HAP-1 (cell line): Measurements from ENCODE around the gene BLOC1S4.
"Not testable (repeated sequence)": the region's sequence is repeated elsewhere in the genome, so short reads cannot be mapped to it uniquely, and the experiment has no call there.

ENCODE experiments used
- DNase-seq, 2 experiments: peaks; one replicate each; pipeline ENCODE4 v3.0.0-alpha.2; 2016 to 2020; ENCODE audit warnings: low spot score in 2 of 2
- H3K27me3 ChIP-seq: fragments of 250-450 bp; sonication (Bioruptor Pico); 2 replicates; pipeline ENCODE4 v1.5.1; 2020; ENCODE audit warnings: low read depth, mild to moderate bottlenecking, moderate library complexity
- H3K36me3 ChIP-seq: fragments of 250-450 bp; sonication (Bioruptor Pico); replicated peaks from 2 replicates; pipeline ENCODE4 v1.5.1; 2020; ENCODE audit warnings: mild to moderate bottlenecking
- H3K4me1 ChIP-seq: fragments of 250-450 bp; sonication (Bioruptor Pico); 2 replicates; pipeline ENCODE4 v1.5.1; 2020; ENCODE audit warnings: mild to moderate bottlenecking
- H3K4me3 ChIP-seq: fragments of 250-450 bp; sonication (Bioruptor Pico); 2 replicates; pipeline ENCODE4 v1.5.1; 2020; ENCODE audit warnings: mild to moderate bottlenecking, moderate library complexity
- H3K9me3 ChIP-seq: fragments of 250-450 bp; sonication (Bioruptor Pico); 2 replicates; pipeline ENCODE4 v1.5.1; 2020; ENCODE audit warnings: mild to moderate bottlenecking, moderate library complexity
- in situ Hi-C: fragments of 300-500 bp; cut with MboI; formaldehyde crosslinking; loops from 3 replicates; pipeline ENCODE4 v1.14.3; 2020; ENCODE audit warnings: low sequenced_read_pairs, inconsistent platforms, mixed read lengths

BLOC1S4 gene

GRCh38 chr4:6748286-6748685 is 32.3 kb downstream of the BLOC1S4 start:
- no peak overlapping the region for H3K4me3 ChIP-seq

DNA sequence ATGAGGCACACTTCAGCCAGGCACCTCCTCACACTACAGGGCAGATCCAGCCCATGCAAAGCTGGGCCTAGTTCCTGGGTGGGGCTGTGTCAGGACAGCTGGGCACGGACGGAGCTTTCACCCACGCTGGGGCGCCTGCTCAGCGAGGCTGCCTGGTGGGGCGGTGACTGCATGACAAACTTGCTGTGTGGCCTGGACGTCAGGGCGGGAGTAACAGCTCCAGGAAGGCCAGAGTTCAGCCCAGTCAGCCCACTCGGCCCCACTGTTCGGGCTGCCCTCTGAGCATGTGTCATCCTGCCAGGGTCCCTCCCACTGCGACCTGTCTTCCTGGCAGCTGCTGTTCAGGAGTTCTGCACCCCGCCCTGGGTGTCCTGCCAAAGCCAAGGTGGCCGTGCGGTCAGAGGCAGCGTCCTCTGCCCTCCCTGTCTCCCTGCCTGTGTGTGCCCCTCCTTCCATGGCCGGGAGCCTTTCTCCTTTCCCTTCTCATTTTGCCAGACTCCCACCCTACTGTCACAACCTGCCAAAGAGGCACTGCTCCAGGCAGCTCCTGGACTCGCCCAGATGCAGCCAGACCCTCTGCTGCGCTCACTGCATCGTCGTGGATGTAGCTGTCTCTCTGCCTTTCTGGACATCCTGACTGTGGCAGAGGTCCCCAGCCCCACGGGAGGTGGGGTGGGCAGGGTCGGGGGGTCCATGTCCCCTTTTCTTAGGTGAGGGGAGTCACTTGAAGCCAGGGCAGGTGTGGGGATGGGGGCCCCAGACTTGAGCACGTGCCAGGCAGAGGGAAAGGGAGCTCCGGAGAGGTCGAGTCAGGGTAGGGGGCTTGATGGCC is 33.6 kb downstream of the BLOC1S4 start:
- H3K4me3 ChIP-seq, result no peak overlapping the region
- in situ Hi-C loops, result no loop called here
- DNase-seq, result no peak

More at GRCh38 chr4:6748286-6748685, 32.3 kb downstream of the BLOC1S4 start:
- Histone ChIP-seq H3K27me3 (no peaks in the 10 kb centered on the region), H3K36me3 (no peaks in the 10 kb centered on the region), H3K9me3 (no peaks in the 10 kb centered on the region), H3K4me1 (no peaks in the 10 kb centered on the region)
- in situ Hi-C loops, result no loop called here
- DNase-seq, result no peak

DNA sequence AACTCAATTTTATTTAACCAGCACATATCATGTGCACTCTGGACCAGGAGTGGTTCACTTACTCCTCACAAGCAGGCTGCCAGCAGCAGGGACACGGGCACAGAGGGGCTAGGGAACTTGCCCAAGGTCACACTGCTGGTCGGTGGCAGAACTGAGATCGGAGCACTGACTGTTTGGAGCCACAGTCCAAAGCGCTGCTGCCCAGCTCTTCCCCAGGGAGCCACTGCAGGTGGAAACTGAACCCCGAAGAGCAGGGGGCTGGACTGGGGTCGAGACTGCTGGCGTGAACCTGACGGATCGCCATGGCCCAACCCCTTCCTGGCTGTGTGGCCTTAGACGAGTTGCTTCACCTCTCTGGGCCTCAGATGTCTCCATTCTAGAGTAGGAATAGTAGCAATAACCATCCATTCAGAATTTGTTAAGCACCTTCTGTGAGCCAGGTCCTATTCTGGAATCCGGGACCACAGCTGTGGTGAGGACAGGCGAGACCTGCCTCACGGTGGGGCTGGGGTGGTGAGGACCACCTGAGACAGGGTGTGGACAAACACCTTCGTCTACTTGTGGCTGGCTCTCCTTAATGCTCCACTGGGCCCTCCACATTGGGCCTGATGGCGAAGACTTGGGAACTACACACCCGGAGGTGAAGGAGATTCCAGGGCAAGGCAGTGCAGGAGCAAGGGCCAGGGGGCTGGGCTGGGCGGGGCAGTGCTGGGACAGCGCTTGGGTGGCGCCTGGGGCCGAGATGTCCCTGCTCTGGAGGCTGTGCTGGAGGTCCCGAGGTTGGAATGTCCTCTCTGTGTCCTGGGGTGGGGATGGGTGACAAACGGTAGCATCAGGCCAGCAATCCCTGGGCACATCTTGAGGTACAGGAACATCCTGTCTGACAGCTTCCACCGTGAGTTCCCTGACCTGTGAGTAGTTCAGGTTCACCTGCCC is 34.6 kb downstream of the BLOC1S4 start:
- H3K36me3 ChIP-seq, result no peaks in the 10 kb centered on the region
- H3K27me3 ChIP-seq, result no peaks in the 10 kb centered on the region
- no peaks in the 10 kb centered on the region for H3K9me3 ChIP-seq
- DNase-seq, result no peak
- in situ Hi-C loops, result no loop called here
- no peak overlapping the region for H3K4me3 ChIP-seq
- H3K4me1 ChIP-seq, result no peaks in the 10 kb centered on the region

More for the DNA sequence above, 33.6 kb downstream of the BLOC1S4 start:
- Histone ChIP-seq H3K27me3 (no peaks in the 10 kb centered on the region), H3K36me3 (no peaks in the 10 kb centered on the region), H3K4me1 (no peaks in the 10 kb centered on the region), H3K9me3 (no peaks in the 10 kb centered on the region)

GRCh38 chr4:6751611-6752485 is 35.9 kb downstream of the BLOC1S4 start:
- Histone ChIP-seq H3K4me1 (no peaks in the 10 kb centered on the region), H3K27me3 (no peaks in the 10 kb centered on the region), H3K4me3 (no peak overlapping the region), H3K9me3 (no peaks in the 10 kb centered on the region), H3K36me3 (no peaks in the 10 kb centered on the region)
- in situ Hi-C loops, result no loop called here
- DNase-seq, result no peak

GRCh38 chr4:6752486-6752829 is 36.5 kb downstream of the BLOC1S4 start:
- Histone ChIP-seq H3K27me3 (no peaks in the 10 kb centered on the region), H3K4me3 (no peak overlapping the region), H3K9me3 (no peaks in the 10 kb centered on the region), H3K4me1 (no peaks in the 10 kb centered on the region), H3K36me3 (no peaks in the 10 kb centered on the region)
- in situ Hi-C loops, result no loop called here
- no peak for DNase-seq

DNA sequence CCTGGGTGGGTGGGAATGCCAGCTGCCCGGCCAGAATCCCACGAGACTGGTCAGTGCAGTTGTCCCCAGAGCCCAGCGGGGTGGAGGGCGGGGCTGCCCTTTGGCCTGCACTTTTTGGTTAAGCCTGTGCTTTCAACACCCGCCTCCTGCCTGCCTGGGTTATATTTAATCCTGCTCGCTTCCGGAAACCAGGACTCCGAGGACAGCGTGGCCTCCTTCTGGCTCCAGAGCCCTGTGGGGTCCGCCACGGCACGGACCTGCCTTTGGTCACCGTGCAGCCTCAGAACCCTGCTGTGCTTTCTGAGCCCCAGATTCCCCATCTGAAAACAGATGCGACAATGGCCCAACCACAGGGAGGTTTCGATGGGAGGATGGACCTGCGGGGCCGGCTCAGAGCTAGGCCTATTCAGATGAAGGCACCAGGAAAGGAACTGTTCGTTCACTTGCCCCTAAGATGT is 37.2 kb downstream of the BLOC1S4 start:
- H3K27me3 ChIP-seq, result no peaks in the 10 kb centered on the region
- in situ Hi-C loops, result no loop called here
- H3K36me3 ChIP-seq, result no peaks in the 10 kb centered on the region
- H3K4me3 ChIP-seq, result no peak overlapping the region
- no peaks in the 10 kb centered on the region for H3K9me3 ChIP-seq
- DNase-seq, result no peak
- no peaks in the 10 kb centered on the region for H3K4me1 ChIP-seq

GRCh38 chr4:6753891-6754290 is 37.9 kb downstream of the BLOC1S4 start:
- H3K4me1 ChIP-seq, result no peaks in the 10 kb centered on the region
- in situ Hi-C loops, result no loop called here
- no peaks in the 10 kb centered on the region for H3K27me3 ChIP-seq
- no peaks in the 10 kb centered on the region for H3K36me3 ChIP-seq
- no peak overlapping the region for H3K4me3 ChIP-seq
- no peaks in the 10 kb centered on the region for H3K9me3 ChIP-seq
- no peak for DNase-seq

DNA sequence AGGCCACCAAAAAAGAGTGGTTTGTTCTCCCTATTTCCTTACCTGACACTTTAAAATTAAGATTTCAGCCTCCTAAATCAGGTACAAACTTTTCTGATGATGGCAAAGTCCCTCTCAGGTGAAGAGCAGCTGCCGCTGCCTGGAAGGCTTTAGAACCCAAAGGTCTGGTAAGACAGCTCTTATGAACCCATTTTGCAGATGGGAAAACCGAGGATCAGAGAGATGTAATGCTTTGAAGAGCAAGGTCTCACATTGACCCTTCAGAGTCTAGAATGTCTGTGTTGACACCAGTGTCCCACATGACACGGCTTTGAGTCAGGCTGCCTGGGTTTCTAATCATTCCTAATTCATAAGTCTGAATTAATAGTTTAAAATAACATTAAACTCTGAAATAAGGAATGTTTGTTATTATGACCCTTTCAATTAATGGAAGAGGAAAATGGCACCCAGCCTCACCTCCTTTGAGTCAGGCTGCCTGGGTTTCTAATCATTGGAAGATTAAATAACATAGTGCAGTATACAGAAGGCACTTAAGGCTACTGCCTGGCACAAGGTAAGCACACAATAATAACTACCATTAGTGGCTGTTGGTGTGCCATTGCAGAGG is 38.6 kb downstream of the BLOC1S4 start:
- H3K4me1 ChIP-seq, result no peaks in the 10 kb centered on the region
- H3K4me3 ChIP-seq, result no peak overlapping the region
- no peaks in the 10 kb centered on the region for H3K27me3 ChIP-seq
- H3K9me3 ChIP-seq, result no peaks in the 10 kb centered on the region
- H3K36me3 ChIP-seq, result no peaks in the 10 kb centered on the region
- in situ Hi-C loops, result no loop called here
- no peak for DNase-seq

DNA sequence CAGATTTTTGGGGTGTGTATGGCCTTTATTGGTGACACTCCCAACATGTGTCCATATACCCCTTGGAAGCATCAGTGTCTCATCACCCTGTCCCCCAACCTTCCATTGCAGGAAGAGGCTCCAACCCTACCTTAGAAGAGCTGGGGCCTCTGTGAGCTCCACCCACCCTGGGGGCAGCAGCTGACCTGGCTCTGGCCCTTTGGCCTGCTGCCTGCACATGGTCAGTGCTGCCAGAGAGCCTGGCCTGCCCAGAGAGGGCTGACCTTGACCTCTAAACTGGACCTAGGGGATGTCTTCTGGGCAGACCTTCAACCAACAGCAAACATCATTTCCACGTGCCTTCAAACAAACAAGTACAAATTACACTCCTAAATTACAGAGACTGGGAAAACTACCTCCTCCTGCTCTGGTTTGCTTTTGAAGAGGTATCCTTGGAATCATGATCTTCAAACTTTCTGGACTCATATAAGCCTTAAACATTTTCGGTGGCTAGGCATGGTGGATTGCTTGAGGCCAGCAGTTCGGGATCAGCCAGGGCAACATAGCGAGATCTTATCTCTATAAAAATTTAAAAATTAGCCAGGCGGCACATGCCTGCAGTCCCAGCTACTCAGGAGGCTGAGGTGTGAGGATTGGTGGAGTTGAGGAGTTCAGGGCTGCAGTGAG is 39.2 kb downstream of the BLOC1S4 start:
- Histone ChIP-seq H3K36me3 (no peaks in the 10 kb centered on the region), H3K4me1 (no peaks in the 10 kb centered on the region), H3K9me3 (no peaks in the 10 kb centered on the region), H3K27me3 (no peaks in the 10 kb centered on the region), H3K4me3 (no peak overlapping the region)
- in situ Hi-C loops, result no loop called here
- DNase-seq, result no peak

DNA sequence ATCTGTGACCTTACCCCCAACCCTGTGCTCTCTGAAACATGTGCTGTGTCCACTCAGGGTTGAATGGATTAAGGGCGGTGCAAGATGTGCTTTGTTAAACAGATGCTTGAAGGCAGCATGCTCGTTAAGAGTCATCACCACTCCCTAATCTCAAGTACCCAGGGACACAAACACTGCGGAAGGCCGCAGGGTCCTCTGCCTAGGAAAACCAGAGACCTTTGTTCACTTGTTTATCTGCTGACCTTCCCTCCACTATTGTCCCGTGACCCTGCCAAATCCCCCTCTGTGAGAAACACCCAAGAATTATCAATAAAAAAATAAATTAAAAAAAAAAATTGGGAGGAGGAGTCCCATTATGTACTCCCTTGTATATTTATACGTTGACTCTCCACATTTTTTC is 40.4 kb downstream of the BLOC1S4 start:
- H3K9me3 ChIP-seq, H3K4me1 ChIP-seq, H3K27me3 ChIP-seq, DNase-seq, H3K4me3 ChIP-seq, H3K36me3 ChIP-seq, in situ Hi-C loops: not testable (repeated sequence)

- DNase-seq, result no peak
- no peak overlapping the region for H3K4me3 ChIP-seq
- in situ Hi-C loops, result no loop called here
- H3K9me3 ChIP-seq, result no peaks in the 10 kb centered on the region
- no peaks in the 10 kb centered on the region for H3K4me1 ChIP-seq
- H3K36me3 ChIP-seq, result no peaks in the 10 kb centered on the region
- no peaks in the 10 kb centered on the region for H3K27me3 ChIP-seq
Measured at GRCh38 chr4:6758728-6759127, 42.8 kb downstream of the BLOC1S4 start.

DNA sequence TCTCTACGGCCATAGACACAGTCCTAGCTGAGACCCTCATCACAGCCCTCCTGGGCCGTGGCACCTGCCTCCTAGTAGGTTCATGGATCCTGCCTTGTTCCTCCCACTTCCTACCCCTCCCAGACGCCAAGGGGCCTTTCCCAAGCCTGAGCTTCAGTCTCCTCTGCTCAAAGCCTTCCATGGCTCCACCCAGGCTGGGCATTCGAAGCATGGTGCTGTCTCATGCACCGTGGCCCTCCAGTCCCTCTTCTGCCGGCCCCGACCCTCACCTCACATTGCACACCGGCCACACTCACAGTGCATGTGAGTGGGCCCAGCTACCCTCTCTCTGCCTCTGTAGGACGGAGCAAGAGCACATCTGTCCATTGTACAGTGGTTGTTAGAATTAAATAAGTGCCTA is 44.9 kb downstream of the BLOC1S4 start:
- H3K36me3 ChIP-seq, result no peaks in the 10 kb centered on the region
- in situ Hi-C loops, result no loop called here
- H3K27me3 ChIP-seq, result no peaks in the 10 kb centered on the region

More for the DNA sequence above, 44.9 kb downstream of the BLOC1S4 start:
- Histone ChIP-seq H3K9me3 (no peaks in the 10 kb centered on the region), H3K4me3 (no peak overlapping the region), H3K4me1 (no peaks in the 10 kb centered on the region)
- DNase-seq, result no peak
